H9 (cell line): Measurements from ENCODE around the gene ST8SIA6. TPM values are rescaled to one million over a fixed set of nuclear protein-coding genes. Genes with fewer than 3 reads are reported as not detected.

Experiments used
- DNase-seq: peaks from one replicate; pipeline ENCODE4 v3.0.0-alpha.2; 2017
- H2AFZ ChIP-seq: one replicate; pipeline ENCODE4 v1.6.1; 2013; ENCODE audit warnings: mild to moderate bottlenecking, low read length, control low read depth, moderate library complexity
- H2AK5ac ChIP-seq: 2 replicates; pipeline ENCODE4 v1.6.1; 2013; ENCODE audit warnings: low read length, control low read depth, mixed read lengths; ENCODE audit not compliant: insufficient read length
- H2BK120ac ChIP-seq: one replicate; pipeline ENCODE4 v1.6.1; 2013; ENCODE audit warnings: low read depth, mild to moderate bottlenecking, low read length, control low read depth, inconsistent platforms; ENCODE audit not compliant: poor library complexity, severe bottlenecking
- H2BK12ac ChIP-seq: 2 replicates; pipeline ENCODE4 v1.6.1; 2013; ENCODE audit warnings: low read length, control low read depth, mixed read lengths, low read depth; ENCODE audit not compliant: insufficient read length
- H2BK15ac ChIP-seq: 2 replicates; pipeline ENCODE4 v1.6.1; 2013; ENCODE audit warnings: low read depth, low read length, control low read depth
- H2BK20ac ChIP-seq: one replicate; pipeline ENCODE4 v1.6.1; 2013; ENCODE audit warnings: low read depth, mild to moderate bottlenecking, low read length, control low read depth, inconsistent platforms; ENCODE audit not compliant: poor library complexity, severe bottlenecking
- H2BK5ac ChIP-seq: 2 replicates; pipeline ENCODE4 v1.6.1; 2013; ENCODE audit warnings: low read length, control low read depth, mixed read lengths; ENCODE audit not compliant: insufficient read length
- H3K14ac ChIP-seq: 2 replicates; pipeline ENCODE4 v1.6.1; 2013; ENCODE audit warnings: low read length, control low read depth; ENCODE audit not compliant: insufficient read depth
- H3K18ac ChIP-seq: 2 replicates; pipeline ENCODE4 v1.6.1; 2013; ENCODE audit warnings: low read depth, mild to moderate bottlenecking, mixed read lengths, low read length, control low read depth; ENCODE audit not compliant: insufficient read length
- H3K23ac ChIP-seq: 2 replicates; pipeline ENCODE4 v1.6.1; 2013; ENCODE audit warnings: low read length, control low read depth, mixed read lengths, low read depth; ENCODE audit not compliant: insufficient read length
- H3K23me2 ChIP-seq: 2 replicates; pipeline ENCODE4 v1.6.1; 2013; ENCODE audit warnings: low read depth, mild to moderate bottlenecking, mixed read lengths, low read length, control low read depth; ENCODE audit not compliant: insufficient read length, poor library complexity, severe bottlenecking
- H3K27ac ChIP-seq: 2 replicates; pipeline ENCODE4 v1.5.1; 2013; ENCODE audit warnings: low read length, control low read depth, mixed read lengths, low read depth; ENCODE audit not compliant: insufficient read length
- H3K27me3 ChIP-seq: 2 replicates; pipeline ENCODE4 v1.6.1; 2013; ENCODE audit warnings: low read length, control low read depth, inconsistent platforms; ENCODE audit not compliant: insufficient read depth
- H3K4ac ChIP-seq: 2 replicates; pipeline ENCODE4 v1.6.1; 2013; ENCODE audit warnings: low read depth, mild to moderate bottlenecking, control low read depth, inconsistent platforms, low read length, moderate library complexity
- H3K4me1 ChIP-seq: 2 replicates; pipeline ENCODE4 v1.6.1; 2013; ENCODE audit warnings: low read length, control low read depth, inconsistent platforms; ENCODE audit not compliant: insufficient read depth
- H3K4me2 ChIP-seq: 2 replicates; pipeline ENCODE4 v1.6.1; 2013; ENCODE audit warnings: low read length, control low read depth, mixed read lengths; ENCODE audit not compliant: insufficient read length, insufficient read depth
- H3K56ac ChIP-seq: 2 replicates; pipeline ENCODE4 v1.6.1; 2013; ENCODE audit warnings: low read depth, mild to moderate bottlenecking, mixed read lengths, low read length, control low read depth; ENCODE audit not compliant: insufficient read length
- H3K79me1 ChIP-seq: 2 replicates; pipeline ENCODE4 v1.6.1; 2013; ENCODE audit warnings: low read depth, mild to moderate bottlenecking, moderate library complexity, low read length, control low read depth, inconsistent platforms; ENCODE audit not compliant: insufficient read depth, poor library complexity, severe bottlenecking
- H3K79me2 ChIP-seq: 2 replicates; pipeline ENCODE4 v1.6.1; 2013; ENCODE audit warnings: low read length, control low read depth, inconsistent platforms; ENCODE audit not compliant: insufficient read depth
- H3K9ac ChIP-seq: 2 replicates; pipeline ENCODE4 v1.6.1; 2013; ENCODE audit warnings: low read length, control low read depth, mixed read lengths; ENCODE audit not compliant: insufficient read length; ENCODE audit errors: extremely low read depth
- H3K9me3 ChIP-seq: one replicate; pipeline ENCODE4 v1.6.1; 2013; ENCODE audit warnings: low read depth, low read length, inconsistent platforms; ENCODE audit not compliant: control insufficient read depth
- H3T11ph ChIP-seq: one replicate; pipeline ENCODE4 v1.6.1; 2013; ENCODE audit warnings: mild to moderate bottlenecking, low read length, control low read depth, inconsistent platforms
- H4K20me1 ChIP-seq: one replicate; pipeline ENCODE4 v1.6.1; 2013; ENCODE audit not compliant: control insufficient read depth, insufficient read length, insufficient read depth
- H4K5ac ChIP-seq: 2 replicates; pipeline ENCODE4 v1.6.1; 2013; ENCODE audit warnings: low read depth, mild to moderate bottlenecking, mixed read lengths, low read length, control low read depth; ENCODE audit not compliant: insufficient read length
- H4K8ac ChIP-seq: replicated peaks from 2 replicates; pipeline ENCODE4 v1.6.1; 2013; ENCODE audit warnings: low read length, control low read depth, mixed read lengths, low read depth; ENCODE audit not compliant: insufficient read length
- H4K91ac ChIP-seq: 2 replicates; pipeline ENCODE4 v1.6.1; 2013; ENCODE audit warnings: low read depth, mild to moderate bottlenecking, moderate library complexity, mixed read lengths, low read length, control low read depth; ENCODE audit not compliant: insufficient read length
- H3K27ac Mint-ChIP-seq, 3 experiments: 2 replicates in 2 of 3; 3 replicates in 1 of 3; pipeline ENCODE4 v1.8.0; 2020 to 2021; ENCODE audit warnings: mixed read lengths in 3 of 3, mild to moderate bottlenecking in 1 of 3, moderate library complexity in 1 of 3
- H3K27me3 Mint-ChIP-seq: 2 replicates; pipeline ENCODE4 v1.8.0; 2021; ENCODE audit warnings: low read depth, mild to moderate bottlenecking, moderate library complexity, mixed read lengths
- H3K36me3 Mint-ChIP-seq, 3 experiments: 2 replicates in 2 of 3; 3 replicates in 1 of 3; pipeline ENCODE4 v1.8.0; 2020 to 2021; ENCODE audit warnings: low read depth in 3 of 3, mixed read lengths in 3 of 3; ENCODE audit not compliant: insufficient read depth in 1 of 3
- H3K4me1 Mint-ChIP-seq, 2 experiments: 2 replicates each; pipeline ENCODE4 v1.8.0; 2020; ENCODE audit warnings: mixed read lengths in 2 of 2
- H3K4me3 Mint-ChIP-seq, 2 experiments: 2 replicates in 1 of 2; 3 replicates in 1 of 2; pipeline ENCODE4 v1.8.0; 2020 to 2021; ENCODE audit warnings: mild to moderate bottlenecking in 2 of 2, mixed read lengths in 2 of 2, moderate library complexity in 1 of 2
- H3K9me3 Mint-ChIP-seq, 2 experiments: 2 replicates in 1 of 2; 3 replicates in 1 of 2; pipeline ENCODE4 v1.8.0; 2020; ENCODE audit warnings: mild to moderate bottlenecking in 2 of 2, mixed read lengths in 2 of 2, moderate library complexity in 1 of 2
- CTCF ChIP-seq: fragments of 200-600 bp; sonication (generic); conservative IDR thresholded peaks from 3 replicates; pipeline ENCODE4 v1.8.0; 2021; ENCODE audit warnings: antibody characterized with exemption, mild to moderate bottlenecking
- whole genome bisulfite sequencing: extraction: QIAGEN DNeasy Blood & Tissue Kit; methylation state at CpG from one replicate; pipeline ENCODE4 v1.1.7; 2013; ENCODE audit warnings: missing lambda C conversion rate, low lambda C conversion rate, mixed read lengths; ENCODE audit not compliant: insufficient read length; ENCODE audit errors: extremely low coverage; 5-methylcytosine and 5-hydroxymethylcytosine counted together
- total RNA-seq: library from RNA; stranded (reverse); gene quantifications from 2 replicates; pipeline ENCODE4 v1.2.1, GENCODE V29; 2021

The ST8SIA6 gene
- total RNA-seq, 1 experiment from 2014 or later = 0.37 TPM

GRCh38 chr10:17386021-17386420, 68.4 kb downstream of the ST8SIA6 start:
- no peaks in the 10 kb centered on the region for H3K4me1 ChIP-seq
- H3K14ac ChIP-seq = no peak overlapping the region; the same call in 1 of the 2 replicates
- no peak overlapping the region for H3T11ph ChIP-seq
- WGBS = no CpG with 5 or more reads among the region's 18 CpGs
- H4K91ac ChIP-seq = no peak overlapping the region
- Mint-ChIP-seq H3K27me3 (no peaks in the 10 kb centered on the region), H3K27ac (no peak overlapping the region; a peak in 1 of 7 replicates), H3K4me3 (no peak overlapping the region), H3K36me3 (peaks cover 0 to 6% (median 0%) of the 10 kb centered on the region in 3 experiments; a peak in 2 of 7 replicates), H3K4me1 (peaks cover 26 to 33% of the 10 kb centered on the region in 2 experiments), H3K9me3 (peaks cover 3% of the 10 kb centered on the region in 2 experiments; a peak in 2 of 5 replicates)
- no peak overlapping the region for H3K4ac ChIP-seq
- H3K23me2 ChIP-seq = no peaks in the 10 kb centered on the region
- H3K79me1 ChIP-seq = no peaks in the 10 kb centered on the region
- H2AFZ ChIP-seq = no peak overlapping the region
- TF ChIP-seq CTCF = no peak
- H3K9me3 ChIP-seq = no peaks in the 10 kb centered on the region
- no peak for DNase-seq
- H2BK20ac ChIP-seq = no peak overlapping the region
- no peak overlapping the region for H2BK15ac ChIP-seq
- H2BK5ac ChIP-seq = no peak overlapping the region
- no peak overlapping the region for H3K23ac ChIP-seq
- H3K18ac ChIP-seq = no peak overlapping the region
- H3K56ac ChIP-seq = no peak overlapping the region
- no peaks in the 10 kb centered on the region for H4K20me1 ChIP-seq
- H3K9ac ChIP-seq = no peak overlapping the region
- no peak overlapping the region for H3K27ac ChIP-seq
- H3K4me2 ChIP-seq = no peak overlapping the region
- H3K27me3 ChIP-seq = no peaks in the 10 kb centered on the region
- H2AK5ac ChIP-seq = no peak overlapping the region
- H4K5ac ChIP-seq = no peak overlapping the region
- H3K79me2 ChIP-seq = no peaks in the 10 kb centered on the region
- H4K8ac ChIP-seq = no peak overlapping the region
- no peak overlapping the region for H2BK120ac ChIP-seq
- no peak overlapping the region for H2BK12ac ChIP-seq
